T-helper 2 cell treated with Interferon-gamma antibody and Interleukin-4, amounts not matched to agents 100 ng/mL and 5 ng/mL, for 36 hours (primary cell): ENCODE measurements around the gene KRTAP10-3. TPM values are rescaled to one million over a fixed set of nuclear protein-coding genes. Genes with fewer than 3 reads are reported as not detected.

Experiments
- intact Hi-C: fragments of 100-400 bp; cut with micrococcal nuclease; formaldehyde crosslinking; loops from one replicate; pipeline ENCODE4 v1.15.1; 2023
- total RNA-seq: library from RNA; stranded (reverse); gene quantifications from 2 replicates; pipeline ENCODE4 v1.2.3, GENCODE V29; 2022

The KRTAP10-3 gene
- total RNA-seq, 1 donor from 2014 or later: not detected

DNA sequence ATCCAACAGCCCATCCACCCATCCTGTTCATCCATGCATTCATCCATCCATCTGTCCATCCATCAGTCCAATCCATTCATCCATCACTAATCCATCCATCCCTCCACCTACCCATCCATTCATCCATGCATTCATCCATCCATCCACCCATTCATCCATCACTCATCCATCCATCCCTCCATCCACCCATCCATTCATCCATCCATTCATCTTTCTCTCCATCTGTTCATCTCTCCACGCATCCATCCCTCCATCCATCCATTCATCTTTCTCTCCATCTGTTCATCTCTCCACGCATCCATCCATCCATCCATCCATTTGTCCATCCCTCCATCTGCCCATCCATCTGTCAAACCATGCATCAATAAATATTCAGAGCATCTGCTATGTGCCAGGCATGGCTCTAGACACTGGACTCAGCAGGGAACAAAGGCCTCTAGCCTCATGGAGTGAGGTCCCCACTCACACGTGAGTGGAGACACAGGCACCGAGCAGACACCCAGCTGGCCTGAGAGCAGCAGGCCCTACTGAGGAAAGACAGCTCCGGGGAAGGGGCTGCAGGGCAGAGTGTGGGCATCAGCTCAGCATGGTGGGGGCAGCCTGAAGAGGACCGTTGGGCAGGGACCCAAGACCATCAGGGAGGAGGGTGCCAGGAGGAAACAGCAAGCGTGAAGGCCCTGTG lies 28.2 kb downstream of the KRTAP10-3 start:
- intact Hi-C loops: no loop called here

DNA sequence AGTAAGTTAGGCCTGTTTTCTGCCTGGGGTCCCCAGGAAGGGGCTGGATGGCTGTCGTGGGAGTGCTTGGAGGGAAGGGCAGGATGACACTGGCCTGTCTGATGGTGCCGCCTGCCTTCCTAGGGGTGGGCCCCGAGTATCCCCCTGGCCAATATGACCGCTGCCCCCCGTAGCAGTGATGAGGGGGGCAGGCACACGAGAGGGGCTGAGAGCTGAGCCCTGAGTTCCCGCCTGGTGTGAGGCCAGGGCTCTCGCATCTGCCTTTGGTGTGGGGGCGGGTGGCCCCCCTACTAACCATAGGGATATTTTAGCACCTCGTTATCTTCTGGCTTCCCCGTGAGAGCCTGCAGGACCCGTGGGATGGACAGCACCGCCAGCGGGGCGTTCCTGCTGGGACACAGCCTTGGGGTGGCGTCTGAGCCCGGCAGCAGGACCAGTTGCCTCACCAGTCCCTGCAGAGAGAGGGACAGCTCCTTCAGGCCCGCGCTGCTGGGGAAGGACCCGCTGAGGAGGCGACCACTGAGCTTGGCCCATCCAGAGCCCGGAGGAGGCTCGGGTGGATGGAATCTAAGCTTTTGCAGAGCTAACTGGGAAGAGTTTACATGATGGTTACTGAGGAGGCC lies 29.0 kb downstream of the KRTAP10-3 start:
- intact Hi-C loops: no loop called here

DNA sequence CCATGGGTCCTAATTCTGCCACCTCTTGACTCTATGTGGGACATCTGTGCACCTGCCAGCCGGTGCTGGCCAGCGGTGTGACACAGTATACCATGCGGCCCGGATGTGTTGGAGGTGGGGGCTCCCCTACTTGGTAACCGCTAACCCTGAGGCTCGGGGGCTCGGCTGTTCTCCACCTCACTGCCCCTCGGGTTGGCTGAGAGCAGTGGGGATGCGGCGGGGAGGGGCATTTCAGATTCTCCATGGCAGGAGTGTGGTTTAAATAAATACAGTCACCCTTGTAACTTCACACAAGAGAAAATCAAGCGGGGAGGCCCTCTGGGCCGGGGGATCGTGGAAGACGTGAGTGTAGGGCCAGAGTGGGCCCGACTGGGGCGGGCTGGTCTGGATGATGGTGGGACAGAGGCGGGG lies 29.6 kb downstream of the KRTAP10-3 start:
- intact Hi-C loops: no loop called here

DNA sequence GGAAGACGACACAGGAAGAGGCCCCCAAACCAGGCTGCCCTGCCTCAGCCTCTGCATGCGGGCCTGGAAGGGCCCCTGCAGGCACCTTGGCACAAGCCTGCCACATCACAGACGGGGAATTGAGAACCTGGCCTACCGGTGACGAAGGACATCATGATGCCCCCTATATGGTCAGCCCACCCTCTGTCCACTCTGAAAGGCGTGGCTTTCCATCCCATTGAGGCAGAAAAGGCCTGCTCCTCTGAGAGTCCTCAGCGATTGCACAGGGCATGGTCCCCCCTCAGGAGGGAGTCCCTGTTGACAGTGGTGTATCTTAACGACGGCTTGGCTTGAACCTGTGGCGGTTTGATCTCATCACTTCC lies 30.0 kb downstream of the KRTAP10-3 start:
- intact Hi-C loops: no loop called here

DNA sequence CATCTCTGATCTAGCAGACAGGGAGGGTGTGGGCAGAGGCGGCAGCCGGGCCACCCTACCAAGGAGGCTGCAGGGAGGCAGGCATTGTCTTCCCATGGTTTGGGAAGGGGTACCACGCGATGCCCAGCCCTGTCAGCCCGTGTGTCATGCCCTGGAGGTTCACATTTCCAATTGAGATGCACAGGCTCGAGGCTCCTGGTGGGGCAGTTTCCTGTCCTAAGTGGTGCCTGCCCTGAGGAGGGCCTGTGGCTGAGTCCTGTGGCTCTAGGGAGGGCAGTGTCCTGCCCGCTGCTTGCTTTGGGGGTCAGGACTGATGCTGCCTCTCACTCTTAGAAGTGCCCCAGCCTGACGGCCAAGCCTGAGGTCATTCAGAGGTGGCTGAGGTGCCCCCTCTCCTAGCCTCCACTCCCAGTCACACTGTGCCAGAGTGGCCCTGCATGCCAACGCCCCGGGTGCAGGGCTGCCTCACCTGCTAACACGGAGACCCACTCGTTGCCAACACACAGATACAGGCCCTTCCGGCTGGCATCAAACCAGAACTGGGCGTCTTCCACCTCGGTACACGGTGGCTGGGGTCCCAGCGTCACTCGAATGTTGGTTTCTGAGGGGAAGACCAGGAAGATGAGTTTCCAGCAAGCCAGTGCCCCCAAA lies 30.5 kb downstream of the KRTAP10-3 start:
- intact Hi-C loops: no loop called here

DNA sequence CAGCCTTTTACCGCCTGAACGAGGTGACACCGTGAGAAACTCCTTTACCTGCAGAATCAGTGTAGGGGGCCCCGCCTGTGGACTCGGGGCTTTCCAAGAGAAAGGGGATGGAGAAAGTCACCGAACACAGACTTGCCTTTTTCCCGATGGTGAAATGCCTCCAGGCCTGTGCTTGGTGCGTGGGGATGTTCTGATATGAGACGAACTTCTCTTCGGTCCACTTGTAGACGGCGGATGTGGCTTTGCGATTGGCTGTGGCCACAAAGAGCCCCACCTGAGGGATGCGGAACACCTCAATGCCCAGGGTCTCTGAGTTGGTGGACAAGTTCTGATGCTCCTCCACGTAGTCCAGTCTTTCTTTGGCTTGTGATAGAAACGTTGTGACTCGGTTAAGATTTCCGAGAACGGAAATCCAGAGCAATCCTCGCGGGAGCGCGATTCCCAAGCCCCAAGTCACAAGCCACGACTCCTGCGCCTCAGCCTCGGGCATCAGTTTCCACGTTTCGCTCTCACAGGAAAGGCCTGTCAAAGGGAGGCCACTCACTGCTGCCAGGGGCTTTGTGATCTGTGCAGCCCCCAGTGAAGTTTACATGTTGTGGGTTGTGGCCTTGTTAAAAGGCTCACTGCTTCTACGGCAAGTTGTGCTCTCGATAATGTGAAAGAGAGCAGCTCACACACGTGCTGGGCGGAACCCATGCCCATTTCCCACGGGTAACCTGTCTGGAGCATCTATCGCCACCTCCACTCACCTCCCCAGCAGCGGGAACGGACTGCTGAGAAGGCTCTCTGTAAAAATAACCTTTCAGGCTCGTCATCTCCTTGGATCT lies 31.2 kb downstream of the KRTAP10-3 start:
- intact Hi-C loops: no loop called here

DNA sequence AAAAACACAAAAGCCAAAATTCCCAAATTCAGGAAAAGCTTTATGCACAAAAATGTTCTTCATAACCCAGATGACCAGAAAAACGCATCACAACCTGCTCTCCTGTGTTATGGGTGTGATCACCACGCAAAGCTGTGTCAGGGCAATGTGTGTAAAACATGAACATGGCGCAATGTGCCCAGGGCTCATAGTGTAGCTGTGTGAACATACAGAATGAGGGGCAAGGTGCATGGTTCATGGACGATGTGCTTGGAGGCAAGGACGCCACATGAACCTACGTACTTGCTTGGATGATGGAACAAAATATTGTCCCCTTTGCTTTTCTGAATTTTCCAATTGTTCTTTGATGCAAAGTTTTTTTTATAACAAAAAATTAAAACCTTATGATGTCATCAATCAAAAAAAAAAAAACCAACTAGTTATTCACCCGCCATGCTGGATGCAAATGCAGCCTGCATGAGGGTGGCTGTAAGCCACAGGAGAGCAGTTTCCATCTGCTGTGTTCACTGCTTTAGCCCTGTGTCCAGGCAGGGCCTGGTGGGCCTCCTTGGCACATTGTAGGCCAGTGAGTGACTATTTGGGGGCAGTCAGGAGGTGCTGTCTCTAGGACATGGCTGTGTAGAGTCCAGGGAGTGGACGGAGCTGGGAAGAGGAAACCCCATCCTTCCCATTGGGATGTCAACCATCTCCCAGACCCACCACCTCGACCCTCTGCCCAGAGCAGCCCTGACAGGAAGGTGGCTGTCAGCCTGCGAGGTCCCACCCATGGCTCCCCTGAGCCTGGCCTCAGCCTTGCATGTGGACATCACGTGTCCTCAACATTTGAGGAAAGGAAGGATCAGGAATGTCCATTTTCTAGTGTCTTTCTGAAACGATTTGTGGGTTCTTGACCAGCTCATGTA lies 32.2 kb downstream of the KRTAP10-3 start:
- intact Hi-C loops: no loop called here

DNA sequence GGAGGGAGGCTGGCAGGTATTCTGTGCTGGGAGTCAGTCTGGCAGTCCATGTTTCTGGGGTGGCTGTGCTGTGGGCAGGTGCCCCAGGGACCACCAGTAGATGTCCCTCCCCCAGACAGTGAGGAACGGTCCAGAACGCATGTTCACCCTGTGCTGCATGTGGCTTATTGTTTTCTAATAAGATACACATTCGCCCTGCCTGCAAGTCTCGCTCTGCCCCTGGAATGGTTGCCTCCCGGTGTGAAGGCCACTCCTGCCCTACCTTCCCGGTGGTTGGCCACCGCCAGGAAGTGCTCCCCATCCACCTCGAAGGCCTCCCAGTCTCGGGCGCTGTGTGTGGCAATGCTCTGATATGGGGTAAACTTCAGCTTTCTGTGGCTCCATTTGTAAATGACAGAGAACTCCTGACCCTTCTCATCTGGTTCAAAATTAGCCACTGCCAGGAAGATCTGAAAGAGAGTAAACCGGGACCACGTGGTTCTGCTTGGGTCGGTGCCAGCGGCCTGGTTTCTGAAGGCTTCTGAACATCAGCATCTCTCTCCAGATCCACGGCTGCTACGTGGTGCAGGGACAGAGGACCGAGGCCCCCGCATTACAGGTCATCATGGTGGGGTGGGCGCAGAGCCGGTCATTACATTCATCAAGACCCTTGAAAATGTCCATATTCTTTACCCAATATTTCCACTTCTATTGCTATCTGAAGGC lies 33.1 kb downstream of the KRTAP10-3 start:
- intact Hi-C loops: no loop called here

DNA sequence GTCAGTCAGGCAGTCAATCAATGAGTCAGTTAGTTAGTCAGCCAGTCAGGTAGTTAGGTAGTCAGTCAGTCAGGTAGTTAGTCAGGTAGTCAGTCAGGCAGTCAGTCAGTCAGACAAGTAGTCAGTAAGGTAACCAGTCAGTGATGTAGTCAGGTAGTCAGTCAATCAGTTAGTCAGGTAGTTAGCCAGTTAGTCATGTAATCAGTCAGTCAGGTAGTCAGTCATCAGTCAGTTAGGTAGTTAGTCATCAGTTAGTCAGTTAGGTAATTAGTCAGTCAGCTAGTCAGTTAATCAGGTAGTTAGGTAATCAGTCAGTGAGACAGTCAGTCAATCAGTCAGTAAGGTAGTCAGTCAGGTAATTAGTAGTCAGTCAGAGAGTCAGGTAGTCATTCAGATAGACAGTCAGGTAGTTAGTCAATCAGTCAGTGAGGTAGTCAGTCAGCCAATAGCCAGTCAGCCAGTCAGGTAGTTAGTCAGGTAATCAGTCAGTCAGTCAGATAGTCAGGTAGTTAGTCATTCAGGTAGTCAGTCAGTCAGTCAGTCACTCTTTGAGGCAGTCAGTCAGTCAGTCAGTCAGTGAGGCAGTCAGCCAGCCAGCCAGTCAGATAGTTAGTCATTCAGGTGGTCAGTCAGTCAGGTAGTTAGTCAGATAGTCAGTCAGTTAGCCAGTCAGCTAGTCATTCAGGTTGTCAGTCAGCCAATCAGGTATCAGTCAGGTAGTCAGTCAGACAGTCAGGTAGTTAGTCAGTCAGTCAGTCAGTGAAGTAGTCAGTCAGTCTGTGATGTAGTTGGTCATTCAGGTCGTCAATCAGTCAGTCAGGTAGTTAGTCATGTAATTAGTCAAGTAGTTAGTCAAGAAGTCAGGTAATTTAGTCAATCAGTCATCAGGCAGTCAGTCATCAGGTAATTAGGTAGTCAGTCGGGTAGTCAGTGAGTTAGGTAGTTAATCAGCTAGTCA lies 33.9 kb downstream of the KRTAP10-3 start:
- intact Hi-C loops: no loop called here

DNA sequence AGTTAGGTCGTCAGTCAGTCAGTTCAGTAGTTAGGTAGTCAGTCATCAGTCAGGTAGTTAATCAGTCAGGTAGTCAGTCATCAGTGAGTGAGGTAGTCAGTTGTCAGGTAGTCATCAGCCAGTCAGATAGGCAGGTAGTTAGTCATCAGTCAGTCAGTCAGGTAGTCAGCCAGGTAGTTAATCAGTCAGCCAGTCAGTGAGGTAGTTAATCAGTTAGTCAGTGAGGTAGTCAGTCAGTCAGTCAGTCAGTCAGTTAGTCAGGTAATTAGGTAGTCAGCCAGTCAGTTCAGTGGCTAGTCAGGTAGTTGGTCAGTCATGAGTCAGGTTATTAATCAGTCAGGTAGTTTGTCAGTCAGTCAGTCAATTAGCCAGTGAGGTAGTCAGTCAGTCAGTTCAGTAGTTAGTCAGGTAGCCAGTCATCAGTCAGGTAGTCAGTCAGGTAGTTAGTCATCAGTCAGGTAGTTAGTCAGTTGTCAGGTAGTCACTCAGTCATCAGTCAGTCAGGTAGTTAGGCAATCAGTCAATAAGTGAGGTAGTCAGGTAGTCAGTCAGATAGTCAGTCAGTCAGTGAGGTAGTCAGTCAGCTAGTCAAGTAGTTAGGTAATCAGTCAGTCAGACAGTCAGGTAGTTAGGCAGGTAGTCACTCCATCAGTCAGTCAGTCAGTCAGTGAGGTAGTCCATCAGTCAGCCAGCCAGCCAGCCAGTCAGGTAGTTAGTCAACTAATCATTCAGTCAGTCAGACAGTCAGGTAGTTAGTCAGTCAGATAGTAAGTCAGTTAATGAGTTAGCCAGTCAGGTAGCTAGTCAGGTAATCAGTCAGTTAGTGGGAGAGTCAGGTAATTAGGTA lies 34.8 kb downstream of the KRTAP10-3 start:
- intact Hi-C loops: no loop called here

DNA sequence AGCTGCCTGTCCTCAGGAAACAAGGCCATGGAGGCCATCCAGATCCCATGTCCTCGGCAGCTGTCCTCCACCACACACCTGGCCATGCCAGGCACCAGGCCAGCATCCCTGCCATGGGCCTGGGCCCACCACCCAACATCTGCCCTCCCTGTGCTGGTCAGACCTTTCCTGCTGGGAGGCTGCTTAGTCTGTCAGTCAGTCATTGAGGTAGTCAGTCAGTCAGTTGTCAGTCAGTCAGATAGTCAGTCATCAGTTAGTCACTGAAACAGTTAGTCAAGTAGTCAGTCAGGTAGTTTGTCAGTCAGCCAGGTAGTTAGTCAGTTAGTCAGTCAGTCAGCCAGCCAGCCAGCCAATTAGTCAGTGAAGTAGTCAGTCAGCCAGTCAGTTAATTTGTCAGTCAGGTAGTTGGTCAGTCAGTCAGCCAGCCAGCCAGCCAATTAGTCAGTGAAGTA lies 35.8 kb downstream of the KRTAP10-3 start:
- intact Hi-C loops: no loop called here

DNA sequence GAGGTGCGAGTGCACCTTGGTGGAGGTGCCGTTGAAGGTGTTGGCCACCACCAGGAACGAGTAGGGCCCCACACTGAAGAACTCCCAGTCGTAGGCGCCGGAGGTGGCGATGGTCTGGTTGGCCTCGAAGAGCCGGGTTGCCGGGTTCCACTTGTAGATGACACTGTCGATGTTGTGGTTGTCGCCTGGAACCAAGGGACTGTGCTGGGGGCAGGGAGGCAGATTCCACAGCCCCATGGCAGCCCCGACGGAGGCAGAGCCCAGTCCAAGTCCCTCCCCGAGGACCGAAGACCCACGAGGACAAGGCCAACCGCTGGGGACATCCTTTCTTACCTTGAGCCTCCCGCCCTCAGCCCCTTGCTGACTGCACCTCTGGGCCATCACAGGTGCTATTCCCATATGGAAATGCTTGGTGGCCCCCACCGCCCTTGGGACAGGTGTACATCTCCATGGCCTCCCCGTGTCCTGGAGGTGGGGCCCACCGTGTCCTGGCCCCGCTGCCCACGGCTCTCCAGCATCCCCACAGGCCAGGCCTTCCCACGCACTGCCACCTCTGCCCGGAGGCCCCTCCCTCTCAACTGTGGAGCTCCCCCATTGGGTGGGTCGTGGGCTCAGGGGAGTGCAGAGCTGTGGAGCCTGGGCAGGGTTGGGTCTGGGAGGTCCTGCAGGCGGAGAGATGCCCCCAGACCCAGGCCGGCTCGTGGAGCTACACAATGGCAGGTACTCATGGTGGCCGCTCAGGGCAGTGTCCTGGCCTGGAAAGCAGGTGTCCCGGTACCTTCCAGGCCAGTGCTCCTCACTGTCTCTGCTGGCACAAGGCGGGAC lies 36.5 kb downstream of the KRTAP10-3 start:
- intact Hi-C loops: no loop called here

DNA sequence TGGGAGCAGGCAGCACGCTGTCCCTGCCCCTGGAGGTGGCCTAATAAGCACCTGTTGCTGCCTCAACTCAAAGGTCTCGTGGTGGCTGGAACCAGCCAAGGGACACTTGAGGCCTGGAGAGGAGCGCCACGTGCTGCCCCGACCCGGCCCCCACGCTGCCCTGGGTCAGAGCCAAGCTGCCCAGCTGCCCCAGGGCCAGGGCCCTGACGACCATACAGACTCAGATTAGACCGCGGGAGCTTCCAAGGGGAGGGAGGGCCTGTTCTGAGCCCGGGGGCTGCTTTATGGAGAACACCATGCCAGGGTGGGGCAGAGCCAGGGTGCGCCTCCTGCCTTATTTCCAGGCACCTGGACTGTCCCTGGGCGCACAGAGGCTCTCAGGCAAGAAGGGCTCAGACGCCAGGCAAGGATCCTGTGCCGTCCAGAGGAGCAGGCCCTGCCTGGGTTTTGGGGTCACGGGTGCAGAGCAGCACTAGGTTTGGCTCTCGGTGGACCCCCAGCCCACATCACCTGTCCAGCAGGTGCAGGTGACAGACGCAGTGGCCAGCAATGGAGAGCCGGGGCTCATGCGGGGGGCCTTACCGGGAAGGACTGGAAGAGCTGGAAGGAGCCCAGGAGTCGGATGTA lies 37.2 kb downstream of the KRTAP10-3 start:
- intact Hi-C loops: no loop called here

DNA sequence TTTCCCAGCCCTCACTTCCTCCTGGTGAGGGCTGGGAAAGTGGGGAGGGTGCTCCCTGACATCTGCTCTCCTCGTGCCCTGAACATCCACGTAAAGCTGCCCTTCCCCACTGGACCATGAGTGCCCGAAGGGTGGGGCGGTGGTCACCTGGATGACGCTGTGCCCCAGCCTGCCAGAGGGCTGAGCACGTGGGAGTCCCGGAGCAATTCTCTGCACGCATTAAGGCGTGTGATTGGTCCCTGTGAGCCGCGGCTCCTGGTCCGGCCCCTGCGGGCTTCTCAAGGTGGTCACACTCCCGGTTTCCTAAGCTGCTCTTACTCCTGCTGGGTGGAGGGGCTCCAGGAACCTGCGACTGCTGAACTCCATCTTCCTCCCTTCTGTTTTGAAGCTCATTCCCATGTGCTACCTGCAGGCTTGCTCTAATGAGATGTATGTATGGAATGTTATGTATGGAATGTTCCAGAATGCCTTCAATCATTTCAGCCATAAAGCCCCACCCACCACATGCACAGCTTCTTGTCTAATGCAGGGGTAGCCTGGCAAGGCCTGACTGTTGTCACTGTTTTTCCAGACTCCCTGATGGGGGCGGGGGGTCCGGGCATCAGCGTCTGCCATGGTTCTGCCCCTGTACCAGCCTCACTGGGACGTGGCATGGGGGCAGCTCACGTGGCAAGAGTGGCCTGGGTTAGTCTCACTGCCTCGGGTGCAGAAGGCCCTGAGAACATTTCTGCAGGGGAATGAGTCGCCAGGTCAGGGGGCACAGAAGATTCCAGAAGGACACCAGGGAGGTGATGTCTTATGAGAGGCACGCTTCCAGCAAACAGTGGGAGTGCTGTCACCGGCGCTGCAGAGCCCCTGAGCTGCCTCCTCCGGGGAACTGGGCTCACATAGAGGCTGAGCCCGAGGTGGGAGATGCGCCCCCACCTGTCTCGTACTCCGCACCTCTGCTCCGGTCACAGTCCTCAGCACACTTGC lies 38.0 kb downstream of the KRTAP10-3 start:
- intact Hi-C loops: no loop called here
